Natural killer cell treated with Interleukin-12 subunit alpha and Interleukin-12 subunit beta and Interleukin-15 and Interleukin-18, amount 100 ng/mL, for 72 hours (primary cell): Measurements from ENCODE around the gene ALDH3A1. TPM values are rescaled to one million over a fixed set of nuclear protein-coding genes. Genes with fewer than 3 reads are reported as not detected.

Experiments used
- ATAC-seq, 2 donors: fragments of 150-1000 bp; cut with Tn5 transposase in 1 of 2; sonication (Bioruptor Pico), chemical (Tn5 transposase) in 1 of 2; 2 replicates each; pipeline ENCODE4 v1.10.0; 2021
- DNase-seq: peaks from one replicate; pipeline ENCODE4 v3.0.0; 2022; ENCODE audit warnings: low spot score
- H3K27ac Mint-ChIP-seq, 2 donors: 1 replicate in 1 of 2; 2 replicates in 1 of 2; pipeline ENCODE4 v1.8.0; 2022; ENCODE audit warnings: mixed read lengths in 2 of 2, mild to moderate bottlenecking in 1 of 2, moderate library complexity in 1 of 2
- H3K27me3 Mint-ChIP-seq, 2 donors: 1 replicate in 1 of 2; 2 replicates in 1 of 2; pipeline ENCODE4 v1.8.0; 2022; ENCODE audit warnings: mixed read lengths in 2 of 2
- H3K36me3 Mint-ChIP-seq: one replicate; pipeline ENCODE4 v1.8.0; 2022; ENCODE audit warnings: mixed read lengths
- H3K4me1 Mint-ChIP-seq, 2 donors: 1 replicate in 1 of 2; 2 replicates in 1 of 2; pipeline ENCODE4 v1.8.0; 2022; ENCODE audit warnings: low read depth in 2 of 2, mixed read lengths in 2 of 2, mild to moderate bottlenecking in 1 of 2
- H3K4me3 Mint-ChIP-seq: one replicate; pipeline ENCODE4 v1.8.0; 2022; ENCODE audit warnings: mixed read lengths
- H3K9me3 Mint-ChIP-seq: 2 replicates; pipeline ENCODE4 v1.8.0; 2022; ENCODE audit warnings: mixed read lengths
- total RNA-seq, 2 donors: library from RNA; stranded (reverse); gene quantifications; one replicate each; pipeline ENCODE4 v1.2.3, GENCODE V29; 2022

ALDH3A1 gene
- total RNA-seq, 2 donors from 2014 or later, result not detected

GRCh38 chr17:19726631-19727376 lies 21.3 kb downstream of the ALDH3A1 start:
- H3K27me3 Mint-ChIP-seq, result no peaks in the 10 kb centered on the region
- H3K36me3 Mint-ChIP-seq, result no peaks in the 10 kb centered on the region
- ATAC-seq, result no peak
- H3K9me3 Mint-ChIP-seq, result no peaks in the 10 kb centered on the region
- DNase-seq, result no peak
- no peak overlapping the region for H3K27ac Mint-ChIP-seq
- no peak overlapping the region for H3K4me3 Mint-ChIP-seq
- peaks cover 5 to 8% of the 10 kb centered on the region in 2 donors for H3K4me1 Mint-ChIP-seq

- Mint-ChIP-seq H3K4me3 (peak overlapping the region; percentile 49), H3K27me3 (no peaks in the 10 kb centered on the region), H3K4me1 (peaks cover 5 to 8% of the 10 kb centered on the region in 2 donors), H3K27ac (peak overlapping the region in 1 of 2 donors; percentile 40), H3K9me3 (no peaks in the 10 kb centered on the region), H3K36me3 (no peaks in the 10 kb centered on the region)
- DNase-seq (no peak), ATAC-seq (no peak)
Measured at GRCh38 chr17:19725486-19725885, 22.6 kb downstream of the ALDH3A1 start.

DNA sequence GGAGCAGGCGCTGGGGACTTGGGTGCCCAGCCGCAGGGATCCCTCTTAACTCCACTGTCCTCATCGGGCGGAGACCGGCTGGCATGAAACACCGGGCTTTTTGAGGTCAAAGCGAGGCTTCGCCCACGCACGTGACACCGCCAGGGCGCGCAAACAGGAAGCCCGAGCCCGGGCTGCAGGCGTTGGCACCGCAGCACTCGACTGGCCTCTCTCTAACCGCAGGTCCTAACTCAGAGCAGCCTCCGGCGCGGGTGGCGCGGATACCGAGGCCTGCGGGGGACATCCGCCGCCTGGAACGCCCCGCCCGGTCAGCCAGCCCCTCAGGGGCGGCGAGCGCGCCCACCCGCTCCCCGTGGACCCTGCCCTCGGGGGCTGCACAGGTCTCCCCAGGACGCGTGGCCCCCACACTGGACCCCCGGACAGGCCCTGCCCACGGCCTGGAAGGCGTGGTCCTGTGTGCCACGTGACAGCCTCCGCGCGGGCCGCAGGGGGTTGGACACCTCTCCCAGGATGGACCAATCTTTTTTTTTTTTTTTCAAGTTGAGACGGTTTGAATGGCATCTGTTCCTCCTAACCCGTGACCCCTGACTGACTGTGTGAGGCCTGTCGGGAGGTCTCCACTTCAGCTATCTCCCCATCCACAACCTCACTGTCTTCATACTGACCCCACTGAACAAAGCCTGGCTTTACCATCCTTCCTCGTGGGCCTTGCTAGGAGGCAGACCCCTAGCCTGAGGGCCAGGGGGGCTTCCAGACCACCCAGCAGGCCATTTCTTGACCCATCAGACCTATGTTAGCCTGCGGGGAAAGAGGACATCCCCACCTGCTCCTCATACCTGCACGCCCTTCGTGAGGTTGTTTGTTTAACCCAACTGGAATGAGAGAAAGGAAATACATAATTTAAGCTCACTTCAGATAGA lies 23.3 kb downstream of the ALDH3A1 start:
- H3K4me3 Mint-ChIP-seq, result peak overlapping the region; percentile 49
- DNase-seq (peak; percentile 78), ATAC-seq (peak; percentile 73 to 87)
- H3K4me1 Mint-ChIP-seq, result peaks cover 5 to 8% of the 10 kb centered on the region in 2 donors
- no peaks in the 10 kb centered on the region for H3K36me3 Mint-ChIP-seq
- H3K27me3 Mint-ChIP-seq, result no peaks in the 10 kb centered on the region
- H3K27ac Mint-ChIP-seq, result peak overlapping the region in 1 of 2 donors; percentile 40
- H3K9me3 Mint-ChIP-seq, result no peaks in the 10 kb centered on the region

DNA sequence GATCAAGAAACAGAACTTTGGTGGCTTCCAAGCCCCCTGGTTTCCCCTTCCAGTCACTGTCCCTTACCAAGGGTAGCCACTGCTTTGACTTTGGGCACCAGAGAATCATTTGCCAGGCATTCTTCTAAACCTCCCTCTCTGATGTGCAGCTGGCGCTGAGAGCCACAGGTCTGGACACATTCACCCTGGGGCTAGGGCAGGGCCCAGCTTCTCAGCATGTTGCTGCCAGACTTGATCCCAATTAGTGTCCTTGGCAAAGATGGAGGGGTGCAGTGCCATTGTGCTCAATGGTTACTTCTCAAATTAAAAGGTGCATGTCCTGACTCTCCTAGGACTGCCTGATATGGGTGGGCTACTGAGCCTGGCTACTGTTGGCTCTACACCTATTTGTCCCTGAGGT lies 24.1 kb downstream of the ALDH3A1 start:
- Mint-ChIP-seq H3K27me3 (no peaks in the 10 kb centered on the region), H3K36me3 (no peaks in the 10 kb centered on the region), H3K4me3 (no peak overlapping the region), H3K27ac (no peak overlapping the region), H3K9me3 (no peaks in the 10 kb centered on the region), H3K4me1 (peaks cover 5 to 8% of the 10 kb centered on the region in 2 donors)
- ATAC-seq, result no peak
- DNase-seq, result no peak

DNA sequence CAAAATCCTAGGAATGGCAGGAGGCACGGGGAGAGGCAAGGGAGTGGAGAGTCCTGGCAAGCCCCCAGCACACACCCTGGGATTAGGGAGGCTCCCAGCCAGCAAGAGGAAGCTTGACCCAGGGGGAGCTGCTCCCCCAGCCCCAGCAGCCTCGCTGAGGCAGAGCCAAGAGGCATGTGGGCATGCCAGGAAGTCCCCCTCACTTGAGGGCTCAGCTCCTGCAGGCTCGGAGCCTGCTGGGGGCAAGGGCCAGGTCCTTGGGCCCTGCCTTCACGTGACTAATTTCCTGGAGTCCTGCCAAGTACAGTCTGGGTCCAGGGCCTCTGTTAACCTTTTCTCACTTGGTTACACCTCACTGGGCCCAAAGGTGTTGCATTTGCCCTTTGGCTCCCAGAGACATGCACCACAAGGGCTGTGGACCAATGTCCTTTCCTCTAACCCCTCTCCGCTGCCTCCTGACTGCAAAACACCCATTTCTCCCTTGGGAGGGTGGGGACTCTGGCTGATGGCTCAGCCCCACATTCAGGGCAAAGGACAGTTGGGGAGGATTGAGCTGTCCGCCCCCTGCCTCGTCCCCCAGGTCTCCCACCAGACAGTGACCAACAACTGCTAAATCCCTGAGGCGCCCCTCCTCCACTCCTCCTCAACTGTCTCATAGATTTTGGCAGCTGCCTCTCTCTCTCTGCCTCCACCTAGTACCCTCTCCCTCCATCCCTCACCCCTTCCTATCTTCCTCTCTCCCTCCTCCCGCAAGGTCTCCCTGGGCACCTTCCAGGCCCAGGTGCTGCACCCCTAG lies 27.3 kb downstream of the ALDH3A1 start:
- H3K27ac Mint-ChIP-seq, result no peak overlapping the region
- no peaks in the 10 kb centered on the region for H3K27me3 Mint-ChIP-seq
- H3K9me3 Mint-ChIP-seq, result no peaks in the 10 kb centered on the region
- H3K36me3 Mint-ChIP-seq, result no peaks in the 10 kb centered on the region
- no peak for DNase-seq
- peaks cover 5 to 8% of the 10 kb centered on the region in 2 donors for H3K4me1 Mint-ChIP-seq
- no peak overlapping the region for H3K4me3 Mint-ChIP-seq
- no peak for ATAC-seq

DNA sequence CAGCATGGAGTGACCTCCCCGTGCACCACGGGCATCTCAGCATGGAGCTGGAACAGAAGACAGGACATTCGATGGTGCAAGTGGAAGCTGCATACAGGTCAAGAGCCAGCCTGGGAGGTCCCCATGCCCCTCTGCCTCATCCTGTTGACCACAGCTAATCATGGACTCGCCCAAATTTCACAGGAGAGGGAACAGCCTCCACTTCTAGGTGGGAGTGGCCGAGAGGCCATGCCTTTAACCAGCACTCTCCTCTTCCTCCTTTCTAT lies 28.0 kb downstream of the ALDH3A1 start:
- peaks cover 2 to 3% of the 10 kb centered on the region in 2 donors for H3K4me1 Mint-ChIP-seq
- no peaks in the 10 kb centered on the region for H3K27me3 Mint-ChIP-seq
- no peaks in the 10 kb centered on the region for H3K9me3 Mint-ChIP-seq
- DNase-seq (no peak), ATAC-seq (no peak)
- H3K4me3 Mint-ChIP-seq, result no peak overlapping the region
- H3K27ac Mint-ChIP-seq, result no peak overlapping the region
- no peaks in the 10 kb centered on the region for H3K36me3 Mint-ChIP-seq

DNA sequence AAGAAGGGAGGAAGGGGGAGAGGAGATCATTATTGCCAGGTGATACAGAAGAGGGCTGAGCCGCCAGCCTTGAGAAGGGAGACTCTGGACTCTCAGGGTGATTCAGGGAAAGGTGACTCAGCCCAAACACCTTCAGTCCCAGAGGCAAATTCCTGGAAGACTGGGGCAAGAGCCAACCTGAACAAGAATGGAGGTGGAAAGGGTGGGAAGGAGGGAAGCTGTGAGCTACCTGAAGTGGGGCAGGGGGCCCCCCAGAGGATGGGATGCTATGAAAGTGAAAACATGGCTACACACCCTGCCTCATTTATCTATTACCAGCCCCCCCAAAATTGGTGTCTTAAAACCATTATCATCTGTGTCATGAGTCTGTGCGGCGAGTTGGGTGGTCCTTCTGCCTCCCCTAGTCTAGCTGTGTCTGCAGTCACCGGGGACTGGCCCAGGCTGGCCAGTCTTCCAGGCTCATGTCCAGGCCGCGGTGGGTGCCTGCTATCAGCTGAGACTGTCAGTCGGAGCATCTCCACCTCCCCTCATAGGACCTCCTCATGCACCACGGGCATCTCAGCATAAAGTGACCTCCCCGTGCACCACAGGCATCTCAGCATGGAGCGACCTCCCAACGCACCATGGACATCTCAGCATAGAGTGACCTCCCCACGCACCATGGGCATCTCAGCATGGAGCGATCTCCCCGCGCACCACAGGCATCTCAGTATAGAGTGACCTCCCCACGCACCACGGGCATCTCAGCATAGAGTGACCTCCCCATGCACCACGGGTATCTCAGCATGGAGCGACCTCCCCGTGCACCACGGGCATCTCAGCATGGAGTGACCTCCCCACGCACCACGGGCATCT lies 28.5 kb downstream of the ALDH3A1 start:
- Mint-ChIP-seq H3K36me3 (no peaks in the 10 kb centered on the region), H3K27me3 (no peaks in the 10 kb centered on the region), H3K9me3 (no peaks in the 10 kb centered on the region), H3K4me1 (no peaks in the 10 kb centered on the region), H3K4me3 (no peak overlapping the region), H3K27ac (no peak overlapping the region)
- DNase-seq (no peak), ATAC-seq (no peak)

DNA sequence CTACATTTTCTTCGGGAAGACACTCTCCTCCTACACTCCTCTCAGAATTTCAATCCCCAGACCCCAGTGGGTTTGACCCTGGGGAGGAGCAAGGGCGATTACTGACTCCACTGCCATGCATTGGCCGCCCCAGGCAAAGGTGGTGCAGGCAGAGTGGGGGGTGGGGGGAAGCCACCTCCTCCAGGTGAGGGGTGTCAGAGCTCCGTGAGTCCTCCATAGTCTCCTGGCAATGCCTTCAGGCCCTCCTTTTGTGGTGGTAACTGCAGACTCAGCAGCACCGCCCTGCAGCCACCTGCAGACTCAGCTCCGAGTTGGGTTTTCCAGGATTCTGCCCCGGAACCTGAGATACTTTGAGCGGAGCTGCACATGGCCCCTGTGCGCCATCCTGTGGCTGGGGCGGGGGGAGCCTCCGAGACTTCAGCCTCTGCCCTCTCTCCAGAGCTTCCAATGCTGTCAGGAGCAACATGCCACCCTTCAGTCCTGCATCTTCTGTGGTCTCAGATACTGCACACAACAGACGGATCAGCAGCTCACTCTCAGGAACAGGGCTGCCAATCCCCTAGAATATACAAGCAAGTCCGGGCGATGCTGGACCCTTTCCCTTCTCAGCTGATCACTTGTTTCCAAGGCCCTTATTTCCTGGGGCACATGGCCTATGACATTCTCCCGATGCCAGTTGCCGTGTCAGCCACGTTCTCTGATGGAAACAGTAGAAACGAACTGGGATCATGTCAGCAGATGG lies 29.3 kb downstream of the ALDH3A1 start:
- Mint-ChIP-seq H3K27ac (no peak overlapping the region), H3K4me1 (no peaks in the 10 kb centered on the region), H3K36me3 (no peaks in the 10 kb centered on the region), H3K9me3 (no peaks in the 10 kb centered on the region), H3K27me3 (no peaks in the 10 kb centered on the region), H3K4me3 (no peak overlapping the region)
- DNase-seq (peak; percentile 58), ATAC-seq (no peak)

- Mint-ChIP-seq H3K27ac (no peak overlapping the region), H3K4me3 (no peak overlapping the region), H3K36me3 (no peaks in the 10 kb centered on the region), H3K9me3 (no peaks in the 10 kb centered on the region), H3K4me1 (no peaks in the 10 kb centered on the region), H3K27me3 (no peaks in the 10 kb centered on the region)
- ATAC-seq, result no peak
- DNase-seq, result no peak
Measured at GRCh38 chr17:19718041-19718612, 30.0 kb downstream of the ALDH3A1 start.

DNA sequence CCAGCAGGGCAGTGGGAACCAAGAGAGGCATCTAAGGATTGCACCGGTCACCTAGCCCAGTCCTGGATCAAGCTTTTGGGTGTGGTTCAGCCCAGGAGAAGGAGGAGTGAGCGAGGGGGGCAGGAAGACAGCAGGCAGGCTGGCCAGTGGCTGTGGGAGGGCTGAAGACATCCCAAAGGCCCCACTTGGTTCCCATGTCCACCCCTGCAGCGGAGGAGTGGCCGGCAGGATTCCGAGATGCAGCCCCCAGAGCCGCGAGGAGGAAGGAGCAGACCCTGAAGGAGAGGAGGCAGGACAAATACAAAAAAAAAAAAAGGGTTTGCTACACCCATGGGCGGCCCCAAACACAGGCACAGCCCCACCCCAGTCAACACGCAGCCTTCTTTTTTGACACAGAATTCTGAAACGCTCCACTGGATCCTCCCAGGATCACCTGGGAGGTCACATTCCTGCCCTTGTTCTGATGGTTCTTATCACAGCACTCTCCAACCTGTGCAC lies 30.6 kb downstream of the ALDH3A1 start:
- no peaks in the 10 kb centered on the region for H3K4me1 Mint-ChIP-seq
- ATAC-seq (no peak), DNase-seq (no peak)
- H3K9me3 Mint-ChIP-seq, result no peaks in the 10 kb centered on the region
- H3K36me3 Mint-ChIP-seq, result no peaks in the 10 kb centered on the region
- H3K27me3 Mint-ChIP-seq, result no peaks in the 10 kb centered on the region
- H3K4me3 Mint-ChIP-seq, result no peak overlapping the region
- H3K27ac Mint-ChIP-seq, result no peak overlapping the region

- Mint-ChIP-seq H3K27me3 (no peaks in the 10 kb centered on the region), H3K4me1 (no peaks in the 10 kb centered on the region), H3K27ac (no peak overlapping the region), H3K9me3 (no peaks in the 10 kb centered on the region), H3K36me3 (no peaks in the 10 kb centered on the region), H3K4me3 (no peak overlapping the region)
- DNase-seq, result no peak
- ATAC-seq, result no peak
Measured at GRCh38 chr17:19717031-19717360, 31.1 kb downstream of the ALDH3A1 start.
